ENCODE data around the gene NFIA.

DNA sequence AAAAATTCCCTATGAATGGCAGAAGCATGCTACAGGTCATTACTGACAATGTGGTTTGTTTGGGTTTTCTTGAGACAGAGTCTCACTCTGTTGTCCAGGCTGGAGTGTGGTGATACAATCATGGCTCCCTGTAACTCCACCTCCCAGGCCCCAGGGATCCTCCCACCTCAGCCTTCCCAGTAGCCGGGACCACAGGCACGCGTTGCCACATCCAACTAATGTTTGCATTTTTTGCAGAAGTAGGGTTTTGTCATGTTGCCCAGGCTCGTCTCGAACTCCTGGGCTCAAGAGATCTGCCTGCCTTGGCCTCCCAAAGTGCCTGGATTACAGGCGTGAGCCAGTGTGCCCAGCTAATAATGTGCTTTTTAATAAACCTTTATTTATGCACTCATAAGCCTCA is 259.1 kb downstream of the NFIA start:
- TF ChIP-seq, protein P1, sequence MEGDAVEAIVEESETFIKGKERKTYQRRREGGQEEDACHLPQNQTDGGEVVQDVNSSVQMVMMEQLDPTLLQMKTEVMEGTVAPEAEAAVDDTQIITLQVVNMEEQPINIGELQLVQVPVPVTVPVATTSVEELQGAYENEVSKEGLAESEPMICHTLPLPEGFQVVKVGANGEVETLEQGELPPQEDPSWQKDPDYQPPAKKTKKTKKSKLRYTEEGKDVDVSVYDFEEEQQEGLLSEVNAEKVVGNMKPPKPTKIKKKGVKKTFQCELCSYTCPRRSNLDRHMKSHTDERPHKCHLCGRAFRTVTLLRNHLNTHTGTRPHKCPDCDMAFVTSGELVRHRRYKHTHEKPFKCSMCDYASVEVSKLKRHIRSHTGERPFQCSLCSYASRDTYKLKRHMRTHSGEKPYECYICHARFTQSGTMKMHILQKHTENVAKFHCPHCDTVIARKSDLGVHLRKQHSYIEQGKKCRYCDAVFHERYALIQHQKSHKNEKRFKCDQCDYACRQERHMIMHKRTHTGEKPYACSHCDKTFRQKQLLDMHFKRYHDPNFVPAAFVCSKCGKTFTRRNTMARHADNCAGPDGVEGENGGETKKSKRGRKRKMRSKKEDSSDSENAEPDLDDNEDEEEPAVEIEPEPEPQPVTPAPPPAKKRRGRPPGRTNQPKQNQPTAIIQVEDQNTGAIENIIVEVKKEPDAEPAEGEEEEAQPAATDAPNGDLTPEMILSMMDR (conservative IDR thresholded peaks at IDR 0.05 in 1 of 2, IDR thresholded peaks at IDR 0.05 in 1 of 2; ENCODE audit: low read depth in 1 of 2, low read length in 2 of 2) = no peak
- no peak for TF ChIP-seq EZH2 (IDR thresholded peaks at IDR 0.05; ENCODE audit: low read length, missing control alignments)

Measured in fibroblast of lung (primary cell).